HG03439 (cell line): ENCODE data around the gene CXCL11.
"Not testable (repeated sequence)": the region's sequence is repeated elsewhere in the genome, so short reads cannot be mapped to it uniquely, and the experiment has no call there.

ENCODE experiments used
- ATAC-seq: cut with Tn5 transposase; IDR thresholded peaks from one replicate; pipeline ENCODE4 v1.9.1; 2021; ENCODE audit warnings: mild to moderate bottlenecking, moderate library complexity; ENCODE audit not compliant: unreplicated experiment

Gene CXCL11

GRCh38 chr4:76002176-76002575 is 33.7 kb downstream of the CXCL11 start:
- ATAC-seq, result no peak

GRCh38 chr4:76001700-76002099 is 34.2 kb downstream of the CXCL11 start:
- no peak for ATAC-seq

GRCh38 chr4:76000279-76000678 is 35.6 kb downstream of the CXCL11 start:
- no peak for ATAC-seq

GRCh38 chr4:75998525-75999147 is 37.2 kb downstream of the CXCL11 start:
- ATAC-seq, result not testable (repeated sequence)

- no peak for ATAC-seq
Measured at GRCh38 chr4:75997946-75998345, 37.9 kb downstream of the CXCL11 start.

GRCh38 chr4:75997081-75997480 is 38.8 kb downstream of the CXCL11 start:
- no peak for ATAC-seq

GRCh38 chr4:75995727-75996126 is 40.1 kb downstream of the CXCL11 start:
- ATAC-seq, result no peak

- ATAC-seq, result no peak
Measured at GRCh38 chr4:75992462-75992861, 43.4 kb downstream of the CXCL11 start.

- ATAC-seq, result no peak
Measured at GRCh38 chr4:75989846-75990528, 45.9 kb downstream of the CXCL11 start.

GRCh38 chr4:75985116-75985515 is 50.8 kb downstream of the CXCL11 start:
- ATAC-seq, result no peak
